ENCODE measurements around the gene CSKMT. TPM values are rescaled to one million over a fixed set of nuclear protein-coding genes. Genes with fewer than 3 reads are reported as not detected.
"Not testable (repeated sequence)": the region's sequence is repeated elsewhere in the genome, so short reads cannot be mapped to it uniquely, and the experiment has no call there.

Gene CSKMT, protein sequence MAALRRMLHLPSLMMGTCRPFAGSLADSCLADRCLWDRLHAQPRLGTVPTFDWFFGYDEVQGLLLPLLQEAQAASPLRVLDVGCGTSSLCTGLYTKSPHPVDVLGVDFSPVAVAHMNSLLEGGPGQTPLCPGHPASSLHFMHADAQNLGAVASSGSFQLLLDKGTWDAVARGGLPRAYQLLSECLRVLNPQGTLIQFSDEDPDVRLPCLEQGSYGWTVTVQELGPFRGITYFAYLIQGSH
- total RNA-seq: 3.2 and 12.4 TPM in 2 replicates
- 4.3 TPM for polyA plus RNA-seq (2012)

DNA sequence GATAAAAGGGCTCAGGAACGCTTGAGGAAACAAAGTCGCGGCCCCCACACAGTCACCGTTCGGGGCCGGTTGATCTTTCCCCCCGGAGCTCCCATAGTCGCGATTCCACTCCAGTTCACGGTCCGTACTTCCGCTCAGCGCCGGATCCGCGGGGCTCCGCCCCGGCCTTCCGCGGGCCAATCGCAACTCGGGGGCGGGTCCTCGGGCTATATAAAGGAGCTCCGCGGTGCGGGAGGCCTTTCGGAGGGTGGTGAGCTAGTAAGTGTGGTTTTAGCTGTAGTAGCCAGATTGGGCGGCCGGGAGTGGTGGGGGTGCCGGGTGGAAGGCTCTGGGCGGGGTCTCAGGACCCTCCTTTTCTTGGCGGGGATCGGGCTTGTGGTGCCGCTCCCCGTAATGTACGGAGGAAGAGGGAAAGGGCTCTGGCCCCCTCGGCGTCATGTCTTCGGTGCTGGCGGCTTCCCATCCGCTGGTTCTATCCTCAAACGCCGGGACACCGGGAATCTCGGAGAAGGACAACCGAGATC is at the start of gene CSKMT, which contains the start of gene C11orf98:
Gene CSKMT, plus strand, starts transcription at position 238 of the 524 bp plus-strand sequence. CDS start 568 bp downstream, outside the sequence.
Gene C11orf98, minus strand, starts transcription at position 136 of the 524 bp plus-strand sequence. Its CDS starts 41 bp downstream, at position 95.
- peak; percentile 94 for DNase-seq (ENCODE audit: low read depth)

DNA sequence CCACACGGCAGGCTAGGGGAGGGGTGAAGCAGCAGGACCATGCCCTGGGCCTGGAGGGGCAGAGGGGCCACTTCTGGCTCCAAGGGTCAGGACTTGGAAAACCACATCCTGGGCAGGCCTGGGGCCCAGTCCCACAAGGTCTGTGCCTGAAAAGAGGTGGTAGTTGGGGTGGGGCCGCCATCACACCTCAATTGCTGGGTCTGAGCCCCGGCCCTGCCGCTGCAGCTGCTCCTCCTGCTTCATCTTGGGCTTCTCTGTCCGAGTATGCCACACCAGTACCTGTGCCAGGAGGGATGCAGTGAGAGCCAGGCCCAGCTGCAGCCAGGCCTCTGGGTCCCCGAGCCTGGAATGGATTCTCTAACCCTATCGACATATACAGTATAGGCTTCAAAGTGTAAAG is 49.6 kb upstream of the CSKMT start:
- DNase-seq (ENCODE audit: low read depth): no peak

DNA sequence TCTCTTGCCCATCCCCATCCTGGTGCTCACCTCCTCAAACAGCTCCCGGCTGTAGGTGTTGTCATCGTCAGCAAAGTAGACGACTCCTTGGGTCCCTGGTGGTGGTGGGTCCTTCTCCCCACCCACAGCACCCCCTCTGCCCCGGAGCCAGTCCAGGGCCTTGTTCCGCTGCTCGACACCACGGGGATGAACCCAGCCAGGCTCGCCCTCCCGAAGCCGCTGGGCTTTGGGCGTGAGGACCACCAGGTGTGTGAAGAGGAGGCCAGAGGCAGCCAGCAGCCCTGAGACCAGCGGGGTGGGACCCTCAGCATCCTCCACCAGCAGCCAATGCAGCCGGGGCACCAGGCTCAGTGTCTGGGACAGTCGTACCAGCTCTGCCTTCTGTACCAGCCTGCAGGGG is 48.2 kb upstream of the CSKMT start:
- not testable (repeated sequence) for DNase-seq (ENCODE audit: low read depth)

DNA sequence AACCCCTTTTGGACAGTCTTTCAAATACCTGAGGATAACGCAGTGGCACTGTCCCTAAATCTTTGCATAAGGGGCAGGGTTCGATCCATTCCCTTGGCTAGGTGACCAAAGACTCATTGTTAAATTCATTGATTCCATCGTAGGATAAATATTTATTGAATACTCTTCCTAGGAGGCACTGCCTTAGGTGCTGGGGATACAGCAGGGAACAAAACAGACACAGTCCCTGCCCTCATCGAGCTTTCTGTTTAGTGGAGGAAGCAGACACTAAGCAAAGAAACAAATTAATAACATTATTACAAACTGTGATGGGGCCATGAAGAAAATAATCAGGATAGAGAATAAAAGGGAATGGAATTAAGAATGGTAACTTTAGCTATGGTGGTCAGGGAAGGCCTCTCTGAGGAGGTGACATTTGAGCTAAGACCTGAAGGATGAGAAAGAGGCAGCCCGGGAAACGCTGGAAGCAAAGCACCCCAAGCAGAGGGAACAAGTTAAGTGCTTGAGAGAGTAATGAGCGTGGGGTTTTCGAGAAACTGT is 44.0 kb upstream of the CSKMT start:
- DNase-seq (ENCODE audit: low read depth): no peak

DNA sequence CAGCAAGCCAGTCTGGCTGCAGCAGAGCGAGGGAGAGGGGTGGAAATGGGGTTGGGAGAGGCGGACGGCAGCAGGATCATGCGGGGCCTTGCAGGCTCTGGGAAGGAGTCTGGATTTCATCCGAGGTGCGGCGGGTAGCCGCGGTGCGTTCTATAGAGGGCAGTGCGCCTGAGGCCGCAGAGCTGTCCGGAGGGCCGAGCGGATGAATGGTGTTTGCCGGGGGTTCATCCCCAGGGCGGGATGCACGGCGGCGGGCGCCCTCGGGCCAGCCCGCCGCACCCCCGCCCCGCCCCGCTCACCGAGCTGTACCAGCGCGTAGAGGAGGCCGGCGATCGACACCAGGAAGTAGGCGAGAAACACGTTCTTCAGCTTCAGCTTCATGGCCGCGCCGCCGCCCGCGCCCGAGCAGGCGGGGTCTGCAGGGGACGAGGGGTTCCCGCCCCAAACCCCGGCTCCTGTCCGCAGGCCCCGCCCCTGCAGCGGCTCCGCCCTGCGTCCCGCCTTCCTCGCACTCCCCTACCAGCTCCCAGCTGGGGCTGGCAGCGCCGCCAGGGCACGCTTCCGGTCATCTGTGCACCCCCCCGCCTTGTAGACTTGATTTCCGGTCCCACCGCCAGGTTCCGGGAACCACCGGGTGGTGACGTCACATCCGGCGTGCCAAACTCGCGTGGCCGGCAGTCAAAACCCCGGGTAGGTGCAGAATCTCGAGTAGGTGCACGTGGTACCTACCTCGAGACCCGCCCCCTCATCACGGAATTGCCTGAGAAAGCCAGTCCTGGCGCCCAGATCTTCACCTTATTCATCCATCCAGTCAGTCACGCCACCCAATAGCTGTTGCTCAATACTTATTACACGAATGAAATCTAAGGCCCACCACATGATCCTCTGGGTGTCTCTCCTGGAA is 43.3 kb upstream of the CSKMT start, which contains the start of gene B3GAT3:
Gene B3GAT3, minus strand, starts transcription at position 420 of the 904 bp plus-strand sequence. Its CDS starts 39 bp downstream, at position 381.
- DNase-seq (ENCODE audit: low read depth): peak; percentile 98

DNA sequence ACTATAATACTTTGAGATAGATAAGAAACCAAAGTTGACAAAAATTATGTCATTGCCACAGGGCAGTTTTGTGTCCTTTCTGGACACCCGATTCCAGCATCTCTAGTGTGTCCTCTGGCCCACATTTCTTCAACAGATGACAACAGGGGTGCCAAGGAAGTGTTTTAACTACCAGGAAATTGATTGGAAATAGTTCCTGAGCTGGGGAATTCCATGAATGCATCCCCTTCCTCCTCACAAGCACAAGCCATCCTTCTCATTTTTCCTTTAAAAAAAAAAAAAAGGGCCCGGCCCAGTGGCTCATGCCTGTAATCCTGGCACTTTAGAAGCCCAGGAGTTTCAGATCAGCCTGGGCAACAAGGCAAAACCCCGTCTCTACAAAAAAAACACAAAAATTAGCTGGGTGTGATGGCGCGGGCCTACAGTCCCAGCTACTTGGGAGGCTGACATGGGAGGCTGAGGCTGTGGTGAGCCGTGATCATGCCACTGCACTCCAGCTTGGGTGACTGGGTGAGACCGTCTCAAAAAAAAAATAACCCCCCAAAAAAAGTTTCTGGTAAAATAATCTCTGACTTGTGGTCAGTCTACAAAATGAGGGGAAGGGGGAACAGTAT is 42.5 kb upstream of the CSKMT start:
- no peak for DNase-seq (ENCODE audit: low read depth)

DNA sequence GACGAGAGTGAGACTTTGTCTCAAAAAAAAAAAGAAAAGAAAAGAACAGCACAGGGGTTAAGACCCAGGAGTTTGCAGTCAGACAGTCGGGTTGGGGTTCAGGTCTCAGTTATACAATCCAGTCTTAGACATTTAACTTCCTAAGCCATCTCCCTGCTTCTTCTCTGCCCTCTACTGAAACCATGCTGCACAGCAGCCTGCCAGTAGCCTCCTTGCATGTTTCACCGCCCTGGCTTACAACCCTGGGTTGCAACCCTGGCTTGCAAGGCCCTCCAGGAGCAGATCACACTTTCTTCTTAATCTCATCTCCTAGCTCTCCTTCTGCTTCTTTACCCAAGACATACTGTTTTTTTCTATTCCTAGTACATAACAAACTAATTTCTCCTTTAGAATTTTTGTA is 37.4 kb upstream of the CSKMT start:
- DNase-seq (ENCODE audit: low read depth): no peak

DNA sequence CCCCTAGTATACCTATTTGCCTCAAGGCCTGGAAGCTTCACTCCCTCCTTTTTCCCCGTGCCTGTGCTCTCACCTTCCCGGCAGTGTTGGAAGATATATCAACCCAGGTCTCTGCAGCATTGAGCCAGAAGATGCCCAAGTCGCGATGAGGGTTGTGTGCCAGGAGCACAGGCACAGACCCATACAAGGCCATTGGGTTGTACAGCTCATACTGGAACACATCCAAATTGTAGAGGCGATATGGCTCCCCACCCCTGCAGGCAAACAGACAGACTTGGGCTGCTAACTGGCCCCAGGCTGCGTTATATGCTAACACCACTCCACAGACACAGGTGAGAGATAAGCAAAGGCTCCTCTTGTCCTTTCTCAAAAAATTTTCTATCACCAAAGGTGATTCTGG is 32.6 kb upstream of the CSKMT start:
- DNase-seq (ENCODE audit: low read depth): no peak

DNA sequence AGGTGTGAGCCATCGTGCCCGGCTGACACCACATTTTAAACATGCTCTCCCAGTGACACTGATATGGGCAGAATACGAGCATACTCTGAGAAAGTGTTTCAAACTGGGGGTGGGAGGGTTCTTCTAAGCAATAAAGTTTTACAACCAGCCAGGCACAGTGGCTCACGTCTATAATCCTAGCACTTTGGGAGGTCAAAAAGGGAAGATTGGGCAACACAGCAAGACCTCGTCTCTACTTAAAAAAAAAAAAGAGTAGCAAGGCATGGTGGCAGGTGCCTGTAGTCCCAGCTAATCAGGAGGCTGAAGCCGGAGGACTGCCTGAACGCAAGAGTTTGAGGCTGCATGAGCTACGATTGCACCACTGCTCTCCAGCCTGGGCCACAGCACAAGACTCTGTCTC is 20.9 kb upstream of the CSKMT start:
- DNase-seq (ENCODE audit: low read depth): no peak

DNA sequence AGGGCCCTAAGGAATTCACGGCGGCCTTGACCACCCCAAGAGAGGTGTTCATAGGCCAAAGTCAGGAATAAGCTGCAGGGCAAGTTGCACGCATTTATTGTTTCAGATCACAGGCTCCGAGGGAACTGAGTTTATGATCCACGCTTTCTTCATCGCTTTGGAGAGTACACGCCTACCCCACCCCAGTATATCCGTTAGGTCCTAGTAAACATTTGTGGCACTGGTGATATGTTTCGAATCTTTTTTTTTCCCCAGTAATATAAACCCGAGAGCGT is 19.5 kb upstream of the CSKMT start:
- DNase-seq (ENCODE audit: low read depth): no peak

DNA sequence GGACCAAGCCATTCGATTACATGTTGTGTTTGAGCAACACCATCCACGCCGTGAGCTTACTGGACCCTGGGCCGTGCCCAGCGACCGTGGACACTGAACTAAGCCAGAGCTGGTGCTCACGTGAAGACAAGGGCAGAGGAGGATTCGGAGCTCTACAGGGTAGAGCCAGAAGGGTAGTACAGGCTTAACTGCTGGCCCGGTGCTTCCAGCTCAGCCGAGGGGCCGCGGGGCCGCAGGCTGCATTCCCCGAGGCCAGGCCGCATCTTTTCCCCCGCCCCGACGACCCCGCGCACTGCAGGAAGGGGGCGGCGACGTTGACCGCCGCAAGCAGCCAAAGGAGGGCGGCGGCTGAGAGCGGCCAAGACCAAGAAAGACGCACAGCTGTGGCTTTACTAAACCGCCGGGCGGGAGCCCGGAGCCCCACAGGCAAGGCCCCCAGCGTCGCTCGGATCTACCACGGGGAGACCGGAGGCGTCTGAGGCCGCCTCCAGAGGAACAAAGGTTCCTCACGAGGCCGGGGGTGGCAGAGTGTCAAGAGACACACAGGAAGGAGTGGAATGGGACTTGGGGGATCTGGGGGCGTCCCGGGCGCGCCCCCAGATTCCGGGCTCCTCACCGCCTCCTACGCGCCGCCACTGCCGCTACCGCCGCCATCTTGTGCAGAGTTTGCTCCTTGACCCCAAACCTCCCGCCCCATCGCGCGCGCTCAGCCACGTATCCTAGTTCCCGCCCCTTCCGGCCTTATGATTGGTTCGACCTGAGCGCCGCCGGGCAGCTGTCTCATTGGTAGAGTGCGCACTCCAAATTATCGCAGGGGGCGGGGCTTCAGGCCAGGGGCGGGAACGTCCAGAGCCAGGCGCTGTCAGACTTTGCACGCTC is 18.9 kb upstream of the CSKMT start, which contains the start of gene GANAB:
Gene GANAB, minus strand, starts transcription at position 668 of the 879 bp plus-strand sequence. Its CDS starts 14 bp downstream, at position 654.
- DNase-seq (ENCODE audit: low read depth): peak; percentile 99

DNA sequence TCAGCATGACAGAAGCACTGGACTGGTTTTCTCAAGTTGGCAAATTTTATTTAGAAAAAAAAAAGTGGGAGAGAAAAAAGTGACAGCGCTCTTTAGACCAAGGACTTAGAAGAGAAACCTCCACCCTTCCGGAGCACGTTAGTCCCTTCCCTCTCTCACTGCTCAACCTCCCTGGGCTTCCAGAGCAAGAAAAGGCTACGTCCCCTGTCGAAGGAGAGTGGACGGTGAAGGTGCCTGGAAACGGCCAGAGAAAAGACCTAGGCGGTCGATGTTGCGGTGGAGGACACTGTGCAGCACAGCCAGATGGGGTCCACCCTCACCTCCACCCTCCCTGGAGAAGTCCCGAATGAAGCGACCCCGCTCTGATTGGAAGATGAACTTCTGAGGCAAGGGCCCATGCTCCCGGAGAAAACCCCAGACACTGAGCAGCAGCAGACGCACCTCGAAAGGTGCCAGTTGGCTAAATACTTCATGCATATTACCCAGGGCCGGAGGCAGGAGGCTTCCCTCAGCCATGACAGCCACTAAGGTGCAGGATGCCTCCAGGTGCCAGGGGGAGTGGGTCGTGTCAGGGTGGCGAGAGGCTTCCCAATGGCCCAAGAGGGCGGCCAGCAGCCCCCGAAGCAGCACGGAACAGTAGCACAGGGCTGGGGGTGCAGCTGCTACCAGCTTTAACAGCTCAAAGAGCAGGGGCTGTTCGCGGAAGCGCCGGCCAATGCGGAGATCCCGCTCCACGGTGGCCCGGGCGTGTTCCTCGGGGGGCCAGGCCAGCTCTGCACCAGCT is 18.1 kb upstream of the CSKMT start:
- no peak for DNase-seq (ENCODE audit: low read depth)

DNA sequence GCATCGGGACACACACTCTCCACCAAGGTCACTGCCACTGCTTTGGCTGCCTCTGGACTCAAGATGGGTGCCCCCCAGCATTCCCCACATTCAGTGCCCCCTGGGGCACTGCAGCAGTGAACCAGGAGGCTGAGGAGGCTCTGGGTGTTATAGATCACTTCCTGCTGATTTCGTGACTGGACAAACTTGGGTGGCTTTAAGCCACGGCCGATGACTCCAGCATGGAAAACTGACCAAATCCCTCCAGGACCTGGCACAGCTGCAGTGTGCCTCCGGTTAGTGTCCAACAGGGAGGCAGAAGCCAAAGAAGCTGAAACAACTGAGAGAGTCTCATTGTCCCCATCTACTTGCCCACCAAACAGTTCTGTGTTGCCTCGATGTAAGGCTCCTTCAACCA is 17.5 kb upstream of the CSKMT start:
- DNase-seq (ENCODE audit: low read depth): no peak

DNA sequence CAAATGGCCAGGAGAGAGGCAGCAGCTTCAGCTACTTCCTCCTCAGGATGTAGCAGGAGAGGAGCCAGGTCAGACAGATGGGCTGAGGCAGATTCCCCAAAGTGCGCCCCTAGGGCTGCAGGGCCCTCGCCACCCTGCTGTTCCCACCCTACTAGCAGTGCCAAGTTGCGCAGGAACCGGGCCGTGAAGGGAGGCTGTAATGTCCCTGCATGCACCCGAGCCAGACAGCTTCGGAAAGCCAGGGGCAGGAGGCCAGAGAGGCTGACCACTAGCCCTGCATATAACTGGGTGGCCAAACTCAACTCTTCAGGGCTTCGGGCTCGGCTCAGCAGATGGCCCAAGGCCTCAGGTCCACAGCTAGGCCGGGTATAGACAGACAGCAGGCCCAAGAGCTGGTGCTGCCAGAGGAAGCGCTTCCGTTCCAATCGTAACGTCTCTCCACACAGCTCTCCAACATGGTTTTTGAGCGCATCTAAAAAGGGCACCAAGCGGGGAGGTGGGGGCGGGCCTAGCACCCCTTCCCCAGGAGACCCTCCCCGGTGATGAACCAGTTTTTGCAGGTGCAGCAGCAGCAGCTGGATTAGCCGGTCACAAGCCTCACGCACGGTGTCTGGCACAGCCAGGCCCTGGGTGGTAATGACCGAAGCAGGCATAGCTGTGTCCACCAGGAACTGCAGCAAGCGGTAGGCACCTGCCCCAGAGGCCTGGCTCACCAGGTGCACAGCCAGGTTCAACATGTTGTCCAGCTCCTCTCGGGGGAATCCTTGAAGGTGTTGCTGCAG is 16.7 kb upstream of the CSKMT start:
- DNase-seq (ENCODE audit: low read depth): no peak

DNA sequence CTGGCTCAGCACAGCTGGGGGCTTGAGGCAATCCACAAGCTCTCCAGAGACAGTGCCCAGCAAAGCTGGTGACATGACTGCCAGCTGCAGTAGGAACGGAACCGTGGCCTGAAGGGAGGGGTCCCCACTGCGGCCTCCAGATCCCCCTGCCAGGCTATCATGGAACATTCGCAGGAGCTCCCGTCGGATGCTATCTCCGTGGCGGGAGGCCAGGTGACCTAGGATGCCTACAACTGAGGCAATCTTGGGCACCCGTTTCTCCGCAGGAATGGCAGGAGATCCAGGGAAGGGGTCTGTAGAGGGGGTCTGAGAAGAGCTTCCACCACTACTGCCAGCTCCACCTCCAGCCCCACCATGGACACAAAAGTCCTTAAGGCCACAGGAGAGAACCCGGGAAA is 16.1 kb upstream of the CSKMT start:
- no peak for DNase-seq (ENCODE audit: low read depth)

DNA sequence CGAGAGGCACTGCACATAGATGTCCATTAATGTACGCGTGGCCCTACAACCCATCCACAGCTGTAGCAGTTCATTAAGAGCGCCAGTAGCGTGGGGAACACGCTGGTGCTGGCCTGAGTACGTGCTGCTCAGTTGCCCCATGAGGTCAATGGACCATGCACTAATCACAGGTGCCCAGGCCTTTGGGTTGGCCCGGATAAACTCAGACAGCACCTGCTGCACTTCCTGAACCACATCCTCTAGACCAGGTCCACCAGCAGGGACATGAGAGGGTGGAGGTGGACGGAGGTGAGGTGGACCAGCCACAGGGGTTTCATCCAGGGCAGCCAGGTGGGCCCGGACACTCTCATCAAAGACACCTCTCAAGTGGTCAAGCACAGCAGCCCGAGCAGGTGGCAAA is 15.6 kb upstream of the CSKMT start:
- no peak for DNase-seq (ENCODE audit: low read depth)

DNA sequence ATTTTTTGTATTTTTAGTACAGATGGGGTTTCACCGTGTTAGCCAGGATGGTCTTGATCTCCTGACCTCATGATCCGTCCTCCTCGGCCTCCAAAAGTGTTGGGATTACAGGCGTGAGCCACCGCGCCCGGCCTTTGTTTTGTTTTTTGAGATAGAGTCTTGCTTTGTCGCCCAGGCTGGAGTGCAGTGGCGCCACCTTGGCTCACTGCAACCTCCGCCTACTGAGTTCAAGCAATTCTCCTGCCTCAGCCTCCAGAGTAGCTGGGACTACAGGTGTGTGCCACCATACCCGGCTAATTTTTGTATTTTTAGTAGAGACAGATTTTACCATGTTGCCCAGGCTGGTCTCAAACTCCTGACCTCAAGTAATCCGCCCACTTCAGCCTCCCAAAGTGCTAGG is 14.8 kb upstream of the CSKMT start:
- not testable (repeated sequence) for DNase-seq (ENCODE audit: low read depth)

DNA sequence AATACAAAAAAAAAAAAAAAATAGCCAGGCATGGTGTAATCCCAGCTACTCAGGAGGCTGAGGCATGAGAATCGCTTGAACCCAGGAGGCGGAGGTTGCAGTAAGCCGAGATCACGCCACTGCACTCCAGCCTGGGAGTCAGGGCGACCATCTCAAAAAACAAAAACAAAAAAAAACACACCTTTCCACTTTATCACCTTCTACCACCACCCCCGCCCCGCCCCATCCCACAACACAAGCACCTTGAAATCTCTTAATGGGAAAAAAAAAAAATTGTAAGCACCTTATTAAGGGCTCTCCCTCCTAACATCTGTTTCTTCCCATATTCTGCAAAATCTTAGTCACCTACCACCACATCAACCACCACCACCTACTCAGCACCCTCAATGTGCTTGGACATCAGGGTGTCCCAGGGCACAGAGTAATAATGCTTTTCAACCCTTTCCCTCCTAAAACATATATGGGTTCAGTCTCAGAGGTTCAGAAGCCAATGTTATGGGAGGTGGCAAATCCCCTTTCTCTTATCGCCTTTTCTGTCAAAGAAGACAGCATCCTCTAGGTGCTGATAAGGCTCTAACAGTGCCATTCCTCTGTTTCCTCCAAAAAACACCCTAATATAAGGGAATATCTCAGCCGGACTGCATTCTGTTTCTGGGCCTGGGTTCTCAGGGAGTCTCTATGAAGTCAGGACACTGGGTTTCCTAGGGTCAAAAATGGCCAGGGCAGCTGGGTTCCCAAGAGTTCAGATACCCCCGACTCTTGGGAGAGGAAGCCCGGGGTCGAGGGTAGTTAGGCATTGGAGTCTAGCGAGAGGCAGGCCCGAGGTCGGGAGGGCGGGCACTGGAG is 12.7 kb upstream of the CSKMT start:
- no peak for DNase-seq (ENCODE audit: low read depth)

All from myocyte (in vitro differentiated cells).